ENCODE results near the gene BANF1. TPM values are rescaled to one million over a fixed set of nuclear protein-coding genes. Genes with fewer than 3 reads are reported as not detected.

The BANF1 gene
- total and polyA plus RNA-seq, 9 of the 15 experiments (the other 6 are each of a cell fraction or from before 2014, with no cell fraction given): 108 to 651 (median 263) TPM

DNA sequence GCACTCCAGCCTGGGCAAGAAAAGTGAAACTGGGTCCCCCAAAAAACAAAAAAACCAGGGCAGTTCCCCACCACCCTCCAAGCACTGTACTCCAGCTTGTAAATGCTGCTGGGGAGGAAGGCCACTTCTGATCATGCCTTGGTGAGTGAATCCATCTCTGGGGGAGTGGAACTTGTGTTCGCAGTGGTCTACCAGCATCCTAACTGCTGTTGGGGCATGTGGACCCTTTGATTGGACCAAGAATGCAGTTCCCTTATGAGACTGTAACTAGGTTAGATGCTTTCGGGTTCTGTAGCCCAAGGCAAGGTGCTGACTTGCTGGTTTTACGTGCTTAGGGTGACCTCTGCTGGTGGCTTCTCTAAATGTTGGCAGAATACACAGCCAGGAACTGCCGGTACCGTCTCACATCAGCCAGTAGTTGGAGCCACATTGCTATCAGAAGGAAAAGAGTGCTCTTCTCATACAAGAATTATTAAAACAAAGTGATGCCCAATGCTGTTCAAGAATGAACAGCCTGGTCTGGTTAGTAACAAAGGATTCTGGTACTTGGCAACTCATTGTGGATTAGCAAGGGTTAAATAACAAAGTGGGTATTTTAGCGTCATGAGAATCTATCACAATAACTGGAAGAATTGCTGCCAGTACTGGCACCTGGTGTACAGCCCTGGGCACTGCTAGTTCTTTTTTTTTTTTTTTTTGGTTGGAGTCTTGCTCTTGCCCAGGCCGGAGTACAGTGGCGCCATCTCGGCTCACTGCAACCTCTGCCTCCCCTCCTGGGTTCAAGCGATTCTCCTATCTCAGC is 13.3 kb upstream of the BANF1 start (continued):
- TF ChIP-seq EWSR1 (IDR thresholded peaks at IDR 0.05; ENCODE audit: borderline replicate concordance, low read depth, partially characterized antibody) (no peak), ZFP30 (CRISPR knock-in tag; IDR thresholded peaks at IDR 0.05; ENCODE audit: borderline replicate concordance) (no peak), POLR3G (IDR thresholded peaks at IDR 0.05; ENCODE audit: extremely low read depth, insufficient read length, insufficient replicate concordance) (no peak), SREBF1 (IDR thresholded peaks at IDR 0.05; ENCODE audit: borderline replicate concordance, low read depth, low read length) (no peak), GATAD2A (IDR thresholded peaks at IDR 0.05) (no peak), E2F5 (CRISPR knock-in tag; IDR thresholded peaks at IDR 0.05) (no peak), ZC3H11A (IDR thresholded peaks at IDR 0.05; ENCODE audit: low read depth, low read length) (no peak), ZNF174 (CRISPR knock-in tag; IDR thresholded peaks at IDR 0.05) (no peak), ZNF282 (CRISPR knock-in tag; IDR thresholded peaks at IDR 0.05) (no peak), CREBBP (IDR thresholded peaks at IDR 0.05; ENCODE audit: low read depth, low read length) (no peak), ZNF384 (IDR thresholded peaks at IDR 0.05; ENCODE audit: low read depth, low read length) (peak; percentile 68; the same call in 1 of the 2 replicates), GMEB1 (CRISPR knock-in tag; IDR thresholded peaks at IDR 0.05) (no peak), HMGN3 (IDR thresholded peaks at IDR 0.05; ENCODE audit: borderline replicate concordance, extremely low read depth, insufficient read length, low read depth, low read length) (no peak), ATF3 (IDR thresholded peaks at IDR 0.05) (no peak), ATF3 (CRISPR knock-in tag; conservative IDR thresholded peaks at IDR 0.05) (no peak), ZBTB1 (CRISPR knock-in tag; IDR thresholded peaks at IDR 0.05; ENCODE audit: borderline replicate concordance, low read depth) (no peak), GABPB2 (CRISPR knock-in tag; conservative IDR thresholded peaks at IDR 0.05) (no peak), TCF7L2 (IDR thresholded peaks at IDR 0.05; ENCODE audit: low read depth, low read length) (no peak), NFE2 (IDR thresholded peaks at IDR 0.05; ENCODE audit: low read depth) (no peak), TAF7 (tag; IDR thresholded peaks at IDR 0.05) (no peak)
- TF ChIP-seq, protein P1, sequence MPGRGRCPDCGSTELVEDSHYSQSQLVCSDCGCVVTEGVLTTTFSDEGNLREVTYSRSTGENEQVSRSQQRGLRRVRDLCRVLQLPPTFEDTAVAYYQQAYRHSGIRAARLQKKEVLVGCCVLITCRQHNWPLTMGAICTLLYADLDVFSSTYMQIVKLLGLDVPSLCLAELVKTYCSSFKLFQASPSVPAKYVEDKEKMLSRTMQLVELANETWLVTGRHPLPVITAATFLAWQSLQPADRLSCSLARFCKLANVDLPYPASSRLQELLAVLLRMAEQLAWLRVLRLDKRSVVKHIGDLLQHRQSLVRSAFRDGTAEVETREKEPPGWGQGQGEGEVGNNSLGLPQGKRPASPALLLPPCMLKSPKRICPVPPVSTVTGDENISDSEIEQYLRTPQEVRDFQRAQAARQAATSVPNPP (IDR thresholded peaks at IDR 0.05; ENCODE audit: borderline replicate concordance, insufficient read depth, insufficient read length): no peak
- TF ChIP-seq, protein P2, sequence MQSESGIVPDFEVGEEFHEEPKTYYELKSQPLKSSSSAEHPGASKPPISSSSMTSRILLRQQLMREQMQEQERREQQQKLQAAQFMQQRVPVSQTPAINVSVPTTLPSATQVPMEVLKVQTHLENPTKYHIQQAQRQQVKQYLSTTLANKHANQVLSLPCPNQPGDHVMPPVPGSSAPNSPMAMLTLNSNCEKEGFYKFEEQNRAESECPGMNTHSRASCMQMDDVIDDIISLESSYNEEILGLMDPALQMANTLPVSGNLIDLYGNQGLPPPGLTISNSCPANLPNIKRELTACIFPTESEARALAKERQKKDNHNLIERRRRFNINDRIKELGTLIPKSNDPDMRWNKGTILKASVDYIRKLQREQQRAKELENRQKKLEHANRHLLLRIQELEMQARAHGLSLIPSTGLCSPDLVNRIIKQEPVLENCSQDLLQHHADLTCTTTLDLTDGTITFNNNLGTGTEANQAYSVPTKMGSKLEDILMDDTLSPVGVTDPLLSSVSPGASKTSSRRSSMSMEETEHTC (IDR thresholded peaks at IDR 0.05): no peak
